Measurements from ENCODE around the gene YRDC. TPM values are rescaled to one million over a fixed set of nuclear protein-coding genes. Genes with fewer than 3 reads are reported as not detected.

YRDC gene
- total RNA-seq, 4 donors from 2014 or later: 8.1 to 12.9 (median 9.7) TPM

DNA sequence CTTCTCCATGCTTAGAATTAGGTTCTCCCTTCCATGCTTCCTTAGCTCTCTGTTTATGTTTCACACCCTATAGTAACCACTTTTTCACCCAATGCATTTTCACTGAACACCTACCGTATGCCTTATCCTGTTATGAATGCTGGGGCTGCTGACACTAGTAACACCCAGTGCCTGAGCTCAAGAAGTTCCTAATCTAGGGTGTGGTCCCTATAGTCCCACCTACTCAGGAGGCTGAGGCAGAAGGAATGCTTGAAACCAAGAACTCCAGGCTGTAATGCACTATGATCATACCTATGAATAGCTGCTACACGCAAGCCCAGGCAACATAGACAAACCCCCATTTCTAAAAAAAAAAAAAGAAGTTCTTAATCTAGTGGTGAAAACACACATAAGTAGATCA is 48.6 kb downstream of the YRDC start:
- H3K27me3 ChIP-seq: peaks cover 0 to 9% of the 10 kb centered on the region in 2 donors
- no peak overlapping the region for H3K27ac ChIP-seq
- no peaks in the 10 kb centered on the region for H3K4me1 ChIP-seq
- no peak for DNase-seq
- TF ChIP-seq, protein P1, sequence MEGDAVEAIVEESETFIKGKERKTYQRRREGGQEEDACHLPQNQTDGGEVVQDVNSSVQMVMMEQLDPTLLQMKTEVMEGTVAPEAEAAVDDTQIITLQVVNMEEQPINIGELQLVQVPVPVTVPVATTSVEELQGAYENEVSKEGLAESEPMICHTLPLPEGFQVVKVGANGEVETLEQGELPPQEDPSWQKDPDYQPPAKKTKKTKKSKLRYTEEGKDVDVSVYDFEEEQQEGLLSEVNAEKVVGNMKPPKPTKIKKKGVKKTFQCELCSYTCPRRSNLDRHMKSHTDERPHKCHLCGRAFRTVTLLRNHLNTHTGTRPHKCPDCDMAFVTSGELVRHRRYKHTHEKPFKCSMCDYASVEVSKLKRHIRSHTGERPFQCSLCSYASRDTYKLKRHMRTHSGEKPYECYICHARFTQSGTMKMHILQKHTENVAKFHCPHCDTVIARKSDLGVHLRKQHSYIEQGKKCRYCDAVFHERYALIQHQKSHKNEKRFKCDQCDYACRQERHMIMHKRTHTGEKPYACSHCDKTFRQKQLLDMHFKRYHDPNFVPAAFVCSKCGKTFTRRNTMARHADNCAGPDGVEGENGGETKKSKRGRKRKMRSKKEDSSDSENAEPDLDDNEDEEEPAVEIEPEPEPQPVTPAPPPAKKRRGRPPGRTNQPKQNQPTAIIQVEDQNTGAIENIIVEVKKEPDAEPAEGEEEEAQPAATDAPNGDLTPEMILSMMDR (IDR thresholded peaks at IDR 0.05): no peak
- H3K36me3 ChIP-seq: no peaks in the 10 kb centered on the region
- H3K9me3 ChIP-seq: no peaks in the 10 kb centered on the region
- no peak overlapping the region for H3K4me3 ChIP-seq

DNA sequence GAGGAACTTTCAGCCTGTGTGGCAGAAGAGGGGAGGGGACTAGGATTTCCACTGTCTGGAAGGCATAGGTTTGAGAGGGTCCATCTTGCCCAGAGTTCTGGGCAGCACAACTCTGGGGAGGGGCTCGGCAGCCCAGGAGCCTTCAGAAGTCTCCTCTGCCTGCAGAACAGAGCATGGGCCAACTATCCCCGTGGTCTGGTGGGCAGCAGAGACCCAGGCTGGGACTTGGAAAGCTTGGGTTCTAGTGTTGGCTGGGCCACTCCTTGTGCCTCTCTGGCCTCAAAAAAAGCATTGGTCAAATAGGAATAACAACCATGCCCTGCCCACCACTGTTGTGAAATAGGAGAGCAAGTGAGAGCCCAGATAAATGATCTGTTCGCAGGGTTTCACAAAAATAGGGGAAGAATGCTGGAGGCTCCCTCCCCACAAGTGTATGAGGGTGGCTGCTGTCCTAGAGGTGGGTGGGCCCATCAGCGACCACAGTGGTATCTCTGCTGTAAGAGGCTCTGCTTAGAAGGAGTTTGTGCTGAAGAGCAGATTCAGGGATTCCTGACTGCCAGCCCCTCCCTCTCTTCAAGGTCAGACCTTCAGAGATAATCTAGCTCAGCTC is 52.0 kb downstream of the YRDC start:
- DNase-seq: no peak
- H3K36me3 ChIP-seq: no peaks in the 10 kb centered on the region
- H3K4me1 ChIP-seq: peaks cover 0 to 17% (median 0%) of the 10 kb centered on the region in 4 donors
- H3K27me3 ChIP-seq: peaks cover 0 to 14% of the 10 kb centered on the region in 2 donors
- no peak overlapping the region for H3K4me3 ChIP-seq
- no peak overlapping the region for H3K27ac ChIP-seq
- no peaks in the 10 kb centered on the region for H3K9me3 ChIP-seq
- TF ChIP-seq POLR2A (IDR thresholded peaks at IDR 0.05): no peak
- TF ChIP-seq, protein P1 (IDR thresholded peaks at IDR 0.05): no peak

- Histone ChIP-seq H3K36me3 (no peaks in the 10 kb centered on the region), H3K4me1 (peaks cover 0 to 17% (median 0%) of the 10 kb centered on the region in 4 donors), H3K27me3 (peaks cover 0 to 14% of the 10 kb centered on the region in 2 donors), H3K9me3 (no peaks in the 10 kb centered on the region), H3K27ac (no peak overlapping the region), H3K4me3 (no peak overlapping the region)
- TF ChIP-seq, protein P1 (IDR thresholded peaks at IDR 0.05): no peak
- no peak for TF ChIP-seq POLR2A (IDR thresholded peaks at IDR 0.05)
- no peak for DNase-seq
These were observed 52.7 kb downstream of the YRDC start for GRCh38 chr1:37755290-37755689.

DNA sequence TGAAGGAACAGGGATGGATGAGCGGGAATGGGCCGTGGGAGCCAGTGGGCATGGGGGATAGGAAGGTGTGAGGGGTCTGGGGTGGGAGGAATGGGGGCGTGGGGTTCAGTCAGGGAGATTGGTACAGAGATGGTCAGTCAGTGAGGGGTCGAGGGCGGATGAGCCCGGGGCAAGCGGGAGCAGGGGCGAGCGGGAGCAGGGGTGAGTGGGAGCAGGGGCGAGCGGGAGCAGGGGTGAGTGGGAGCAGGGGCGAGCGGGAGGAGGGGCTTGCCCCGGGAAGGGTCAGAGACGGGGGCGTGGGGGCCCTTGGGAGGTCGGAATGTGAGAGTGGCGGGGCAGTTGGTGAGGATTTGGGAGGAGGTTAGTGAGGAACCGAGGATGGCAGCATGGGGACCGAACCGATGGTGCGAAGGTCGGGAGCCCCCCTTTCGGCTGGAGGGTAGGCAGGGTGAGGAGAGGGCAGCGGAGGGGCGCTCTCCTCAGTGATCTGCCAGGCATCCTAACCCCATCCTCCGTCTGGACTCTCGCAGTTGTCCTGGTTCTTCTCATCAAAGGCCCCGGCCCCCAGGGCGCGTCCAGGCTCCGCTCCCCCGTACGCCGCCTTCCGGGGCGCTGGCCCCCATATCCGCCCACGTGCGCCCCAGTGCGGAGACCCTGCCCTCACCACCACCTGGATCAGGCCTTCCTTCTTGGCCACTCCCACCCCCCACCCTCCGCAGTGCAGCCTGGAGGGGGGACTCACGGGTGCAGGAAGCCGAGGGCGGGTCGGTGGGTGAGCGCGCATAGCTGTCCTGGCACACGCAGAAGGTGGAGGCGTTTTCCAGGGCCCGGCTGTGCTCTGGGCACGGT is 54.3 kb downstream of the YRDC start:
- Histone ChIP-seq H3K36me3 (no peaks in the 10 kb centered on the region), H3K4me1 (peaks cover 0 to 17% (median 0%) of the 10 kb centered on the region in 4 donors), H3K9me3 (no peaks in the 10 kb centered on the region), H3K27ac (no peak overlapping the region), H3K27me3 (peaks cover 0 to 14% of the 10 kb centered on the region in 2 donors), H3K4me3 (peak overlapping the region in 2 of 4 donors; percentile 54 to 61)
- TF ChIP-seq, protein P1 (IDR thresholded peaks at IDR 0.05): no peak
- TF ChIP-seq POLR2A (IDR thresholded peaks at IDR 0.05): no peak
- no peak for DNase-seq

Other genes starting within 250 kb of the YRDC start
- 10 to 100 TPM; 27.5 to 56.9 (median 49.9) TPM for gene GNL2, start 212.3 kb downstream of the YRDC start, total RNA-seq
- gene RSPO1, start 173.3 kb downstream of the YRDC start, total RNA-seq: 1 to 10 TPM in 3 of 4 donors, under 1 TPM in 1; 0.35 to 2.5 (median 1.4) TPM
- 1 to 10 TPM; 3.1 to 7.4 (median 4.0) TPM for gene CDCA8, start 115.7 kb downstream of the YRDC start, total RNA-seq
- 10 to 100 TPM in 3 of 4 donors, 1 to 10 TPM in 1; 9.9 to 67.8 (median 58.0) TPM for gene EPHA10, start 43.1 kb downstream of the YRDC start, total RNA-seq
- gene MANEAL, start 14.4 kb downstream of the YRDC start, total RNA-seq: 1 to 10 TPM; 3.3 to 3.8 (median 3.6) TPM
- gene C1orf122, start 418 bp downstream of the YRDC start, total RNA-seq: 100 to 1,000 TPM in 1 of 4 donors, 10 to 100 TPM in 3; 27.2 to 178 (median 39.6) TPM
- gene MTF1, start 51.4 kb upstream of the YRDC start, total RNA-seq: 1 to 10 TPM; 4.1 to 9.5 (median 8.1) TPM
- gene INPP5B, start 138.8 kb upstream of the YRDC start, total RNA-seq: 10 to 100 TPM; 24.7 to 56.9 (median 35.3) TPM
- 100 to 1,000 TPM in 1 of 4 donors, 10 to 100 TPM in 3; 29.9 to 144 (median 36.0) TPM for gene SF3A3, start 181.8 kb upstream of the YRDC start, total RNA-seq
- 10 to 100 TPM in 1 of 4 donors, 1 to 10 TPM in 3; 3.3 to 13.2 (median 4.9) TPM for gene FHL3, start 197.3 kb upstream of the YRDC start, total RNA-seq
- 10 to 100 TPM in 3 of 4 donors, 1 to 10 TPM in 1; 8.9 to 23.1 (median 18.8) TPM for gene UTP11, start 204.5 kb upstream of the YRDC start, total RNA-seq
- gene POU3F1, start 238.6 kb upstream of the YRDC start, total RNA-seq: not detected

All from Peyer's patch (tissue), 4 donors.